Keratinocyte (primary cell): ENCODE measurements around the gene FOXN1. TPM values are rescaled to one million over a fixed set of nuclear protein-coding genes. Genes with fewer than 3 reads are reported as not detected.

ENCODE experiments used
- DNase-seq: peaks from one replicate; pipeline ENCODE4 v3.0.0-alpha.2; 2011; ENCODE audit warnings: low read depth, missing footprints, low spot score
- FAIRE-seq: peaks from 2 replicates; lab custom pipeline; 2011; peaks lifted over from hg19 to GRCh38; lab: Jason Lieb, UNC
- H2AFZ ChIP-seq: 2 replicates; pipeline ENCODE4 v1.6.0; 2012; ENCODE audit warnings: low read length, control low read depth, inconsistent platforms; ENCODE audit not compliant: control insufficient read depth
- H3K27ac ChIP-seq: 2 replicates; pipeline ENCODE4 v1.5.1; 2011; ENCODE audit warnings: low read length; ENCODE audit not compliant: control insufficient read depth, insufficient read depth
- H3K27me3 ChIP-seq: 3 replicates; pipeline ENCODE4 v1.6.0; 2011; ENCODE audit warnings: low read length; ENCODE audit not compliant: control insufficient read depth, insufficient read depth; ENCODE audit errors: extremely low read depth
- H3K36me3 ChIP-seq, 2 experiments: 2 replicates in 1 of 2; 3 replicates in 1 of 2; pipeline ENCODE4 v1.5.1; 2011; ENCODE audit warnings: low read length in 2 of 2, mild to moderate bottlenecking in 1 of 2; ENCODE audit not compliant: control insufficient read depth in 2 of 2, insufficient read depth in 2 of 2; ENCODE audit errors: extremely low read depth in 1 of 2
- H3K4me1 ChIP-seq: 3 replicates; pipeline ENCODE4 v1.5.1; 2011; ENCODE audit warnings: low read length; ENCODE audit not compliant: control insufficient read depth, insufficient read depth; ENCODE audit errors: extremely low read depth
- H3K4me2 ChIP-seq: 3 replicates; pipeline ENCODE4 v1.6.0; 2011; ENCODE audit warnings: low read depth, low read length; ENCODE audit not compliant: control insufficient read depth, insufficient read depth; ENCODE audit errors: extremely low read depth
- H3K4me3 ChIP-seq, 3 experiments: fragments of 200-600 bp in 1 of 3; sonication (generic) in 1 of 3; 2 replicates in 2 of 3; 3 replicates in 1 of 3; pipeline ENCODE4 v1.5.1; 2011 to 2016; ENCODE audit warnings: low read length in 3 of 3, mild to moderate bottlenecking in 3 of 3, control low read depth in 2 of 3, inconsistent platforms in 1 of 3, low read depth in 1 of 3, mixed read lengths in 1 of 3, mixed run types in 1 of 3, moderate library complexity in 1 of 3; ENCODE audit not compliant: control insufficient read depth in 2 of 3, insufficient read depth in 2 of 3; ENCODE audit errors: extremely low read depth in 1 of 3
- H3K79me2 ChIP-seq: 2 replicates; pipeline ENCODE4 v1.6.0; 2012; ENCODE audit warnings: low read length; ENCODE audit not compliant: control insufficient read depth, insufficient read depth
- H3K9ac ChIP-seq: 3 replicates; pipeline ENCODE4 v1.6.0; 2011; ENCODE audit warnings: low read length; ENCODE audit not compliant: control insufficient read depth, insufficient read depth; ENCODE audit errors: extremely low read depth
- H3K9me1 ChIP-seq: 3 replicates; pipeline ENCODE4 v1.6.0; 2011; ENCODE audit warnings: low read length; ENCODE audit not compliant: control insufficient read depth, insufficient read depth; ENCODE audit errors: extremely low read depth
- H3K9me3 ChIP-seq: 2 replicates; pipeline ENCODE4 v1.5.1; 2012; ENCODE audit warnings: low read depth, low read length; ENCODE audit not compliant: control insufficient read depth
- H4K20me1 ChIP-seq: 3 replicates; pipeline ENCODE4 v1.6.0; 2011; ENCODE audit warnings: low read length; ENCODE audit not compliant: control insufficient read depth, insufficient read depth; ENCODE audit errors: extremely low read depth
- CTCF ChIP-seq, 3 experiments: IDR thresholded peaks in 1 of 3; conservative IDR thresholded peaks in 1 of 3; optimal IDR thresholded peaks in 1 of 3; 2 replicates in 2 of 3; 3 replicates in 1 of 3; pipeline versions ENCODE3 to v1.5.1; 2011; ENCODE audit warnings: low read length in 3 of 3, mild to moderate bottlenecking in 3 of 3, moderate library complexity in 2 of 3, control low read depth in 1 of 3, inconsistent platforms in 1 of 3; ENCODE audit not compliant: insufficient read depth in 2 of 3; ENCODE audit errors: extremely low read depth in 1 of 3
- EZH2 ChIP-seq: IDR thresholded peaks from one replicate; pipeline ENCODE4 v1.6.1; 2012; ENCODE audit warnings: inconsistent platforms, mild to moderate bottlenecking, low read length, moderate library complexity
- dilution Hi-C: fragments of 300-500 bp; cut with MboI; formaldehyde crosslinking; loops from one replicate; pipeline ENCODE4 v1.7.0; 2020; ENCODE audit warnings: low sequenced_read_pairs; ENCODE audit not compliant: extremely low pct_ligation_motif_present
- polyA plus RNA-seq, 5 experiments: library from polyadenylated mRNA; depleted of rRNA in 3 of 5; stranded (reverse) in 3 of 5; stranded (forward) in 1 of 5; unstranded in 1 of 5; fragments of >200 nt; gene quantifications; 1 replicate in 1 of 5; 2 replicates in 3 of 5; 3 replicates in 1 of 5; pipeline versions ENCODE4 v1.2.1 to v1.2.3, GENCODE V29; 2011 to 2012; ENCODE audit warnings: missing spikeins in 2 of 5, low read depth in 1 of 5, low replicate concordance in 1 of 5

Gene FOXN1
- polyA plus RNA-seq, 1 donor (not counting 4 experiments of a cell fraction or from before 2014, with no cell fraction given), result 0.29 TPM

DNA sequence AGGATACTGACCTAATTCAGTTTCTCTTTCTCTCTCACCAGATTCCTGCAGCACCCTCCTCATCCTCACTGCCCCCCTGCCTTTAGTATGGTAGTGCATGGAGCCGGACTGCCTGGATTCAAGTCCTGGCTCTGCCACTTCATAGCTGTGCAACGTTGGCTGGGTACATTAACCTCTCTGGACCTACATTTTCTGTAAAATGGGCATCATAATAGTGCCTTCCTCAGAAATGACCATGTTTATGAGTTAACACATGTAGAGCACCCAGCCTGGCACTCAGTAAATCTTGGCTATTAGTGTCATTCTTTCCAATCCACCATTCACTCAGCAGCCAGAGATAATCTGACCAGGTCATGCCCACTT, 39.0 kb downstream of the FOXN1 start:
- TF ChIP-seq CTCF (optimal IDR thresholded peaks at IDR 0.05 in 1 of 3, IDR thresholded peaks at IDR 0.05 in 1 of 3, conservative IDR thresholded peaks at IDR 0.05 in 1 of 3; ENCODE audit: extremely low read depth in 1 of 3, insufficient read depth in 2 of 3, low read length in 3 of 3) (no peak), EZH2 (no peak)
- DNase-seq (no peak), FAIRE-seq (no peak)
- Histone ChIP-seq H3K9me1 (no peaks in the 10 kb centered on the region), H3K9ac (no peak overlapping the region), H3K4me3 (no peak overlapping the region), H3K36me3 (peaks cover 0 to 3% of the 10 kb centered on the region in 2 experiments), H4K20me1 (no peaks in the 10 kb centered on the region), H3K27ac (no peak overlapping the region), H3K27me3 (no peaks in the 10 kb centered on the region), H2AFZ (no peak overlapping the region), H3K4me1 (no peaks in the 10 kb centered on the region), H3K9me3 (no peaks in the 10 kb centered on the region), H3K4me2 (no peak overlapping the region), H3K79me2 (no peaks in the 10 kb centered on the region)
- dilution Hi-C loops, result no loop called here

GRCh38 chr17:28545787-28546415, 39.8 kb downstream of the FOXN1 start:
- dilution Hi-C loops, result no loop called here
- Histone ChIP-seq H3K27me3 (no peaks in the 10 kb centered on the region), H3K9me1 (no peaks in the 10 kb centered on the region), H2AFZ (no peak overlapping the region), H3K4me3 (no peak overlapping the region), H3K9me3 (no peaks in the 10 kb centered on the region), H3K4me2 (no peak overlapping the region), H3K36me3 (peaks cover 0 to 3% of the 10 kb centered on the region in 2 experiments), H3K27ac (no peak overlapping the region), H3K79me2 (no peaks in the 10 kb centered on the region), H3K4me1 (no peaks in the 10 kb centered on the region), H3K9ac (no peak overlapping the region), H4K20me1 (no peaks in the 10 kb centered on the region)
- TF ChIP-seq CTCF (optimal IDR thresholded peaks at IDR 0.05 in 1 of 3, IDR thresholded peaks at IDR 0.05 in 1 of 3, conservative IDR thresholded peaks at IDR 0.05 in 1 of 3; ENCODE audit: extremely low read depth in 1 of 3, insufficient read depth in 2 of 3, low read length in 3 of 3) (no peak), EZH2 (no peak)
- DNase-seq (no peak), FAIRE-seq (no peak)
